Stomach (tissue), 4 donors: ENCODE data around the gene HOXB3.

Source experiments
- EP300 ChIP-seq: sonication (generic); formaldehyde crosslinking; IDR thresholded peaks from one replicate; pipeline ENCODE4 v1.6.1; 2017; ENCODE audit warnings: antibody characterized with exemption
- TF ChIP-seq, protein P1 (sequence below), 7 experiments: fragments of 450-650 bp in 4 of 7; fragments of 200-600 bp in 3 of 7; sonication (generic) in 3 of 7; IDR thresholded peaks; one replicate each; pipeline ENCODE4 v1.5.1; 2016 to 2019; ENCODE audit warnings: antibody characterized with exemption in 7 of 7, control low read depth in 2 of 7, mild to moderate bottlenecking in 1 of 7

DNA sequence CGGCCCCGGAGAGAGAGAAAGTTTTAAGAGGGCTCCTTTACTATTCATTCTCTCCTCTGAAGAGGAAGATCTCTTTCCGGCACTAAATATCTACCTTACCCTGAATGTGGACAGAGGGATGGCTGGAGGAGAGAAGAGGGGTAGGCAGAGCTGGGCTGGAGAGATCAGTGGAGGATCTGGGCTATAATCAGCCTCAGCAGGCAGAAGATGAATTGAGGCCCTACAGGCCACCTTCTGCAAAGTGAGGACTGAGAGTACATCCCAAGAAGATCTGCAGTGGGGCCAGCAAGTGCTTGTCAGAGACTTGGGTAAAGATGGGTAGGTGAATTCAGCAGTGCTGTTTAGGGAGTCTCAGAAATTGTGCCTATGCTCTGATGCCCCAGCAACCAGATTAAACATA is 52.7 kb downstream of the HOXB3 start:
- TF ChIP-seq EP300: no peak
- TF ChIP-seq, protein P1, sequence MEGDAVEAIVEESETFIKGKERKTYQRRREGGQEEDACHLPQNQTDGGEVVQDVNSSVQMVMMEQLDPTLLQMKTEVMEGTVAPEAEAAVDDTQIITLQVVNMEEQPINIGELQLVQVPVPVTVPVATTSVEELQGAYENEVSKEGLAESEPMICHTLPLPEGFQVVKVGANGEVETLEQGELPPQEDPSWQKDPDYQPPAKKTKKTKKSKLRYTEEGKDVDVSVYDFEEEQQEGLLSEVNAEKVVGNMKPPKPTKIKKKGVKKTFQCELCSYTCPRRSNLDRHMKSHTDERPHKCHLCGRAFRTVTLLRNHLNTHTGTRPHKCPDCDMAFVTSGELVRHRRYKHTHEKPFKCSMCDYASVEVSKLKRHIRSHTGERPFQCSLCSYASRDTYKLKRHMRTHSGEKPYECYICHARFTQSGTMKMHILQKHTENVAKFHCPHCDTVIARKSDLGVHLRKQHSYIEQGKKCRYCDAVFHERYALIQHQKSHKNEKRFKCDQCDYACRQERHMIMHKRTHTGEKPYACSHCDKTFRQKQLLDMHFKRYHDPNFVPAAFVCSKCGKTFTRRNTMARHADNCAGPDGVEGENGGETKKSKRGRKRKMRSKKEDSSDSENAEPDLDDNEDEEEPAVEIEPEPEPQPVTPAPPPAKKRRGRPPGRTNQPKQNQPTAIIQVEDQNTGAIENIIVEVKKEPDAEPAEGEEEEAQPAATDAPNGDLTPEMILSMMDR (IDR thresholded peaks at IDR 0.05): no peak
